GM23338 (cell line): ENCODE results near the gene ITPR3. TPM values are rescaled to one million over a fixed set of nuclear protein-coding genes. Genes with fewer than 3 reads are reported as not detected.

Experiments used
- ATAC-seq: fragments of 200-7000 bp; cut with Tn5 transposase; 3 replicates; pipeline ENCODE4 v1.9.1; 2020
- DNase-seq: peaks from one replicate; pipeline ENCODE4 v3.0.0-alpha.2; 2015; ENCODE audit warnings: low spot score
- H2AFZ ChIP-seq: fragments of 200-600 bp; sonication (generic); 2 replicates; pipeline ENCODE4 v1.8.0; 2016; ENCODE audit warnings: antibody characterized with exemption, mild to moderate bottlenecking, moderate library complexity
- H3F3A ChIP-seq: fragments of 200-600 bp; sonication (generic); replicated peaks from 2 replicates; pipeline ENCODE4 v1.8.0; 2017; ENCODE audit warnings: antibody characterized with exemption, mixed run types, low read depth
- H3K27ac ChIP-seq: fragments of 200-600 bp; sonication (generic); 2 replicates; pipeline ENCODE4 v1.6.1; 2016; ENCODE audit warnings: low read depth
- H3K27me3 ChIP-seq: fragments of 200-600 bp; sonication (generic); 2 replicates; pipeline ENCODE4 v1.8.0; 2016; ENCODE audit warnings: mild to moderate bottlenecking, mixed run types, moderate library complexity; ENCODE audit not compliant: insufficient read depth
- H3K36me3 ChIP-seq: fragments of 200-600 bp; sonication (generic); 2 replicates; pipeline ENCODE4 v1.8.0; 2016; ENCODE audit warnings: mild to moderate bottlenecking; ENCODE audit not compliant: insufficient read depth
- H3K4me1 ChIP-seq: fragments of 200-600 bp; sonication (generic); 2 replicates; pipeline ENCODE4 v1.8.0; 2016; ENCODE audit warnings: mild to moderate bottlenecking, moderate library complexity; ENCODE audit not compliant: insufficient read depth
- H3K4me2 ChIP-seq: fragments of 200-600 bp; sonication (generic); 2 replicates; pipeline ENCODE4 v1.7.1; 2017; ENCODE audit warnings: mixed run types
- H3K4me3 ChIP-seq: fragments of 200-600 bp; sonication (generic); 2 replicates; pipeline ENCODE4 v1.6.1; 2016; ENCODE audit warnings: mixed run types
- H3K79me2 ChIP-seq: fragments of 200-600 bp; sonication (generic); replicated peaks from 2 replicates; pipeline ENCODE4 v1.8.0; 2017; ENCODE audit warnings: mild to moderate bottlenecking; ENCODE audit not compliant: insufficient read depth
- H3K9me2 ChIP-seq: fragments of 200-600 bp; sonication (generic); 2 replicates; pipeline ENCODE4 v1.8.0; 2017; ENCODE audit not compliant: insufficient read depth
- H4K20me1 ChIP-seq: fragments of 200-600 bp; sonication (generic); replicated peaks from 2 replicates; pipeline ENCODE4 v1.8.0; 2017; ENCODE audit warnings: mild to moderate bottlenecking; ENCODE audit not compliant: insufficient read depth
- H3K27ac Mint-ChIP-seq: 2 replicates; pipeline ENCODE4 v1.8.0; 2020; ENCODE audit warnings: inconsistent platforms, mild to moderate bottlenecking, moderate library complexity, mixed read lengths
- H3K27me3 Mint-ChIP-seq: 3 replicates; pipeline ENCODE4 v1.8.0; 2022; ENCODE audit warnings: low read depth, mild to moderate bottlenecking, moderate library complexity, mixed read lengths, inconsistent platforms; ENCODE audit not compliant: insufficient read depth, poor library complexity
- H3K36me3 Mint-ChIP-seq: 3 replicates; pipeline ENCODE4 v1.8.0; 2021; ENCODE audit warnings: low read depth, mild to moderate bottlenecking, inconsistent platforms, moderate library complexity, mixed read lengths
- H3K4me1 Mint-ChIP-seq: 3 replicates; pipeline ENCODE4 v1.8.0; 2020; ENCODE audit warnings: mild to moderate bottlenecking, inconsistent platforms, mixed read lengths
- H3K4me3 Mint-ChIP-seq: 3 replicates; pipeline ENCODE4 v1.8.0; 2021; ENCODE audit warnings: moderate library complexity, mild to moderate bottlenecking, inconsistent platforms, mixed read lengths
- H3K9me3 Mint-ChIP-seq: 3 replicates; pipeline ENCODE4 v1.8.0; 2020; ENCODE audit warnings: moderate library complexity, mild to moderate bottlenecking, inconsistent platforms, mixed read lengths
- CTCF ChIP-seq, 2 experiments: fragments of 200-600 bp in 1 of 2; sonication (generic) in 1 of 2; conservative IDR thresholded peaks; 2 replicates each; pipeline versions ENCODE4 v1.5.1 to v1.6.1; 2016 to 2017; ENCODE audit warnings: antibody characterized with exemption in 2 of 2, low read depth in 2 of 2, mild to moderate bottlenecking in 2 of 2, moderate library complexity in 1 of 2
- ETS1 ChIP-seq: IDR thresholded peaks from 2 replicates; pipeline ENCODE4 v1.6.1; 2016; ENCODE audit warnings: antibody characterized with exemption
- NANOG ChIP-seq: IDR thresholded peaks from 2 replicates; pipeline ENCODE4 v1.6.1; 2016; ENCODE audit warnings: antibody characterized with exemption, borderline replicate concordance
- POLR2AphosphoS5 ChIP-seq: IDR thresholded peaks from 2 replicates; pipeline ENCODE4 v1.6.1; 2016; ENCODE audit warnings: antibody characterized with exemption, low read depth
- polyA plus RNA-seq: library from polyadenylated mRNA; unstranded; fragments of >200 nt; fragmentation: Nextera tagmentation; extraction: Ambion mirVana; gene quantifications from 2 replicates; pipeline ENCODE4 v1.2.1, GENCODE V29; 2016
- total RNA-seq: library from RNA; depleted of rRNA; stranded (reverse); fragments of >200 nt; shearing (Covaris generic); gene quantifications from 2 replicates; pipeline ENCODE4 v1.2.3, GENCODE V29; 2014

ITPR3 gene
- total and polyA plus RNA-seq, 2 experiments from 2014 or later = 7.3 to 31.9 TPM

GRCh38 chr6:33619166-33619840 lies 1.8 kb upstream of the ITPR3 start:
- H3K9me2 ChIP-seq = no peaks in the 10 kb centered on the region
- peaks cover 35% of the 10 kb centered on the region for H3K4me1 Mint-ChIP-seq
- peaks cover 21% of the 10 kb centered on the region for H3K27me3 Mint-ChIP-seq
- peaks cover 24% of the 10 kb centered on the region; the same call in 1 of the 2 replicates for H3K79me2 ChIP-seq
- 0 out of 2 replicates have a peak, but pooled peaks cover 5% of the 10 kb centered on the region for H3K36me3 ChIP-seq
- no peaks in the 10 kb centered on the region for H3K9me3 Mint-ChIP-seq
- peak overlapping the region; percentile 97; the same call in 1 of the 2 replicates for H2AFZ ChIP-seq
- peaks cover 4% of the 10 kb centered on the region; the same call in 2 of the 3 replicates for H3K36me3 Mint-ChIP-seq
- ATAC-seq (no peak), DNase-seq (no peak)
- peaks cover 34% of the 10 kb centered on the region for H3K27me3 ChIP-seq
- H3K4me3 ChIP-seq = peak overlapping the region; percentile 91
- H3K4me1 ChIP-seq = peaks cover 25% of the 10 kb centered on the region
- peak overlapping the region; percentile 90; the same call in 2 of the 3 replicates for H3K4me3 Mint-ChIP-seq
- peaks cover 4% of the 10 kb centered on the region; the same call in 1 of the 2 replicates for H3F3A ChIP-seq
- no peak overlapping the region for H3K27ac ChIP-seq
- peak overlapping the region; percentile 99 for H3K4me2 ChIP-seq
- H3K27ac Mint-ChIP-seq = no peak overlapping the region
- no peak for TF ChIP-seq ETS1
- TF ChIP-seq NANOG = no peak
- TF ChIP-seq CTCF (conservative IDR thresholded peaks at IDR 0.05; ENCODE audit: low read depth in 2 of 2) = no peak
- peaks cover 3% of the 10 kb centered on the region; the same call in 1 of the 2 replicates for H4K20me1 ChIP-seq

GRCh38 chr6:33620158-33620855 lies 815 bp upstream of the ITPR3 start:
- H3F3A ChIP-seq = peaks cover 4% of the 10 kb centered on the region; the same call in 1 of the 2 replicates
- H3K4me3 ChIP-seq = peak overlapping the region; percentile 91
- peaks cover 34% of the 10 kb centered on the region for H3K27me3 ChIP-seq
- H4K20me1 ChIP-seq = peaks cover 3% of the 10 kb centered on the region; the same call in 1 of the 2 replicates
- peaks cover 26% of the 10 kb centered on the region for H3K4me1 ChIP-seq
- no peak overlapping the region for H3K27ac ChIP-seq
- Mint-ChIP-seq H3K36me3 (peaks cover 4% of the 10 kb centered on the region; the same call in 2 of the 3 replicates), H3K27me3 (peaks cover 21% of the 10 kb centered on the region), H3K9me3 (no peaks in the 10 kb centered on the region), H3K4me1 (peaks cover 39% of the 10 kb centered on the region), H3K4me3 (peak overlapping the region; percentile 90), H3K27ac (no peak overlapping the region)
- H3K4me2 ChIP-seq = peak overlapping the region; percentile 99
- H3K36me3 ChIP-seq = 0 out of 2 replicates have a peak, but pooled peaks cover 5% of the 10 kb centered on the region
- peaks cover 26% of the 10 kb centered on the region; the same call in 1 of the 2 replicates for H3K79me2 ChIP-seq
- H2AFZ ChIP-seq = peak overlapping the region; percentile 97
- no peaks in the 10 kb centered on the region for H3K9me2 ChIP-seq
- ATAC-seq (peak; percentile 7), DNase-seq (no peak)
- TF ChIP-seq CTCF (conservative IDR thresholded peaks at IDR 0.05; ENCODE audit: low read depth in 2 of 2) (no peak), POLR2AphosphoS5 (peak; percentile 37; the same call in 1 of the 2 replicates)
